H9 (cell line): Measurements from ENCODE around the gene RPL28. TPM values are rescaled to one million over a fixed set of nuclear protein-coding genes. Genes with fewer than 3 reads are reported as not detected.

Experiments used
- DNase-seq: peaks from one replicate; pipeline ENCODE4 v3.0.0-alpha.2; 2017
- H2AFZ ChIP-seq: one replicate; pipeline ENCODE4 v1.6.1; 2013; ENCODE audit warnings: mild to moderate bottlenecking, low read length, control low read depth, moderate library complexity
- H2AK5ac ChIP-seq: 2 replicates; pipeline ENCODE4 v1.6.1; 2013; ENCODE audit warnings: low read length, control low read depth, mixed read lengths; ENCODE audit not compliant: insufficient read length
- H2BK120ac ChIP-seq: one replicate; pipeline ENCODE4 v1.6.1; 2013; ENCODE audit warnings: low read depth, mild to moderate bottlenecking, low read length, control low read depth, inconsistent platforms; ENCODE audit not compliant: poor library complexity, severe bottlenecking
- H2BK12ac ChIP-seq: 2 replicates; pipeline ENCODE4 v1.6.1; 2013; ENCODE audit warnings: low read length, control low read depth, mixed read lengths, low read depth; ENCODE audit not compliant: insufficient read length
- H2BK15ac ChIP-seq: 2 replicates; pipeline ENCODE4 v1.6.1; 2013; ENCODE audit warnings: low read depth, low read length, control low read depth
- H2BK20ac ChIP-seq: one replicate; pipeline ENCODE4 v1.6.1; 2013; ENCODE audit warnings: low read depth, mild to moderate bottlenecking, low read length, control low read depth, inconsistent platforms; ENCODE audit not compliant: poor library complexity, severe bottlenecking
- H2BK5ac ChIP-seq: 2 replicates; pipeline ENCODE4 v1.6.1; 2013; ENCODE audit warnings: low read length, control low read depth, mixed read lengths; ENCODE audit not compliant: insufficient read length
- H3K14ac ChIP-seq: 2 replicates; pipeline ENCODE4 v1.6.1; 2013; ENCODE audit warnings: low read length, control low read depth; ENCODE audit not compliant: insufficient read depth
- H3K18ac ChIP-seq: 2 replicates; pipeline ENCODE4 v1.6.1; 2013; ENCODE audit warnings: low read depth, mild to moderate bottlenecking, mixed read lengths, low read length, control low read depth; ENCODE audit not compliant: insufficient read length
- H3K23ac ChIP-seq: 2 replicates; pipeline ENCODE4 v1.6.1; 2013; ENCODE audit warnings: low read length, control low read depth, mixed read lengths, low read depth; ENCODE audit not compliant: insufficient read length
- H3K23me2 ChIP-seq: 2 replicates; pipeline ENCODE4 v1.6.1; 2013; ENCODE audit warnings: low read depth, mild to moderate bottlenecking, mixed read lengths, low read length, control low read depth; ENCODE audit not compliant: insufficient read length, poor library complexity, severe bottlenecking
- H3K27ac ChIP-seq: 2 replicates; pipeline ENCODE4 v1.5.1; 2013; ENCODE audit warnings: low read length, control low read depth, mixed read lengths, low read depth; ENCODE audit not compliant: insufficient read length
- H3K27me3 ChIP-seq: 2 replicates; pipeline ENCODE4 v1.6.1; 2013; ENCODE audit warnings: low read length, control low read depth, inconsistent platforms; ENCODE audit not compliant: insufficient read depth
- H3K4ac ChIP-seq: 2 replicates; pipeline ENCODE4 v1.6.1; 2013; ENCODE audit warnings: low read depth, mild to moderate bottlenecking, control low read depth, inconsistent platforms, low read length, moderate library complexity
- H3K4me1 ChIP-seq: 2 replicates; pipeline ENCODE4 v1.6.1; 2013; ENCODE audit warnings: low read length, control low read depth, inconsistent platforms; ENCODE audit not compliant: insufficient read depth
- H3K4me2 ChIP-seq: 2 replicates; pipeline ENCODE4 v1.6.1; 2013; ENCODE audit warnings: low read length, control low read depth, mixed read lengths; ENCODE audit not compliant: insufficient read length, insufficient read depth
- H3K56ac ChIP-seq: 2 replicates; pipeline ENCODE4 v1.6.1; 2013; ENCODE audit warnings: low read depth, mild to moderate bottlenecking, mixed read lengths, low read length, control low read depth; ENCODE audit not compliant: insufficient read length
- H3K79me1 ChIP-seq: 2 replicates; pipeline ENCODE4 v1.6.1; 2013; ENCODE audit warnings: low read depth, mild to moderate bottlenecking, moderate library complexity, low read length, control low read depth, inconsistent platforms; ENCODE audit not compliant: insufficient read depth, poor library complexity, severe bottlenecking
- H3K79me2 ChIP-seq: 2 replicates; pipeline ENCODE4 v1.6.1; 2013; ENCODE audit warnings: low read length, control low read depth, inconsistent platforms; ENCODE audit not compliant: insufficient read depth
- H3K9ac ChIP-seq: 2 replicates; pipeline ENCODE4 v1.6.1; 2013; ENCODE audit warnings: low read length, control low read depth, mixed read lengths; ENCODE audit not compliant: insufficient read length; ENCODE audit errors: extremely low read depth
- H3K9me3 ChIP-seq: one replicate; pipeline ENCODE4 v1.6.1; 2013; ENCODE audit warnings: low read depth, low read length, inconsistent platforms; ENCODE audit not compliant: control insufficient read depth
- H3T11ph ChIP-seq: one replicate; pipeline ENCODE4 v1.6.1; 2013; ENCODE audit warnings: mild to moderate bottlenecking, low read length, control low read depth, inconsistent platforms
- H4K20me1 ChIP-seq: one replicate; pipeline ENCODE4 v1.6.1; 2013; ENCODE audit not compliant: control insufficient read depth, insufficient read length, insufficient read depth
- H4K5ac ChIP-seq: 2 replicates; pipeline ENCODE4 v1.6.1; 2013; ENCODE audit warnings: low read depth, mild to moderate bottlenecking, mixed read lengths, low read length, control low read depth; ENCODE audit not compliant: insufficient read length
- H4K8ac ChIP-seq: replicated peaks from 2 replicates; pipeline ENCODE4 v1.6.1; 2013; ENCODE audit warnings: low read length, control low read depth, mixed read lengths, low read depth; ENCODE audit not compliant: insufficient read length
- H4K91ac ChIP-seq: 2 replicates; pipeline ENCODE4 v1.6.1; 2013; ENCODE audit warnings: low read depth, mild to moderate bottlenecking, moderate library complexity, mixed read lengths, low read length, control low read depth; ENCODE audit not compliant: insufficient read length
- H3K27ac Mint-ChIP-seq, 3 experiments: 2 replicates in 2 of 3; 3 replicates in 1 of 3; pipeline ENCODE4 v1.8.0; 2020 to 2021; ENCODE audit warnings: mixed read lengths in 3 of 3, mild to moderate bottlenecking in 1 of 3, moderate library complexity in 1 of 3
- H3K27me3 Mint-ChIP-seq: 2 replicates; pipeline ENCODE4 v1.8.0; 2021; ENCODE audit warnings: low read depth, mild to moderate bottlenecking, moderate library complexity, mixed read lengths
- H3K36me3 Mint-ChIP-seq, 3 experiments: 2 replicates in 2 of 3; 3 replicates in 1 of 3; pipeline ENCODE4 v1.8.0; 2020 to 2021; ENCODE audit warnings: low read depth in 3 of 3, mixed read lengths in 3 of 3; ENCODE audit not compliant: insufficient read depth in 1 of 3
- H3K4me1 Mint-ChIP-seq, 2 experiments: 2 replicates each; pipeline ENCODE4 v1.8.0; 2020; ENCODE audit warnings: mixed read lengths in 2 of 2
- H3K4me3 Mint-ChIP-seq, 2 experiments: 2 replicates in 1 of 2; 3 replicates in 1 of 2; pipeline ENCODE4 v1.8.0; 2020 to 2021; ENCODE audit warnings: mild to moderate bottlenecking in 2 of 2, mixed read lengths in 2 of 2, moderate library complexity in 1 of 2
- H3K9me3 Mint-ChIP-seq, 2 experiments: 2 replicates in 1 of 2; 3 replicates in 1 of 2; pipeline ENCODE4 v1.8.0; 2020; ENCODE audit warnings: mild to moderate bottlenecking in 2 of 2, mixed read lengths in 2 of 2, moderate library complexity in 1 of 2
- CTCF ChIP-seq: fragments of 200-600 bp; sonication (generic); conservative IDR thresholded peaks from 3 replicates; pipeline ENCODE4 v1.8.0; 2021; ENCODE audit warnings: antibody characterized with exemption, mild to moderate bottlenecking
- WGBS: extraction: QIAGEN DNeasy Blood & Tissue Kit; methylation state at CpG from one replicate; pipeline ENCODE4 v1.1.7; 2013; ENCODE audit warnings: missing lambda C conversion rate, low lambda C conversion rate, mixed read lengths; ENCODE audit not compliant: insufficient read length; ENCODE audit errors: extremely low coverage; 5-methylcytosine and 5-hydroxymethylcytosine counted together
- total RNA-seq: library from RNA; stranded (reverse); gene quantifications from 2 replicates; pipeline ENCODE4 v1.2.1, GENCODE V29; 2021

The RPL28 gene
- total RNA-seq, 1 experiment from 2014 or later, result 2,076 TPM

DNA sequence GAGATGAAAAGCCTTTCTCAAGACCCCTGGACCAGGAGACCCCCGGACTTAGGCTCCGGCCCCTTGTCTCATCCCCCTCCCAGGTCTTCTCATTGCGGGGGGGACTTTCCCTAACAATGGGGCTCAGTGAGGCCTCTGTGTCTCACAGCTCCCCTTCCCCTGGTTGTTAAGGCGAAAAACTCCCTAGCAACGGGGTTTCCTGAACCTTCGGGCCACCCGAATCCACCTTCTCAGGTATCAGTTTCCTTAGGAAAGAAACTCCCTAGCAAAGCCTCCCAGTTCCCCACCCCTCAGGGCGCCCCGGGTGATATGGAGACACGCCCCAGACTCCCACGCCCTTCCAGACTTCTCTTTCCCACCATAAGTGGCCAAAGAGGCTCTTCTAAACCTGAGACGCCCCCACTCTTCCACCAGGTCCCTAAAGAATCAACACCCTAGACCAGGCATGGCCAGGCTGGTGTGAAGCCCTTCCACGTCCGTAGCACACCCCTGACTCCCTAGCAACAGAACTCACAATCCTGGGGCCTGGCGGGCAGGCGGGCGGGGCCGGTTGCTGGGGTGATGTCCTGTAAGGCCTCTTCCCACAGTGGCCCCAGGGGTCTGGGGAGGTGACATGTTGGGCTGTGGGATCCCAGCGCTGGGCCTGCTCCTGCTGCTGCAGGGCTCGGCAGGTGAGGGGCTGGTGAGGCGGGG, 9.3 kb upstream of the RPL28 start, which contains the start of gene TMEM190:
Gene TMEM190, plus strand, starts transcription at position 586 of the 693 bp plus-strand sequence. Its CDS starts 28 bp downstream, at position 614.
- peak within 1 kb of the TSS; percentile 84 for H3K18ac ChIP-seq
- H3K27me3 ChIP-seq, result no peaks in the 10 kb centered on the region; the same call in 1 of the 2 replicates
- Mint-ChIP-seq H3K27me3 (peaks cover 69% of the 10 kb centered on the region), H3K27ac (peak within 1 kb of the TSS in 2 of 3 experiments; percentile 82 to 90; a peak in 4 of 7 replicates), H3K9me3 (no peaks in the 10 kb centered on the region), H3K4me3 (peak within 1 kb of the TSS; percentile 61 to 62), H3K36me3 (peaks cover 0 to 4% (median under 1%) of the 10 kb centered on the region in 3 experiments; a peak in 4 of 7 replicates), H3K4me1 (peaks cover 38 to 54% of the 10 kb centered on the region in 2 experiments)
- H2BK12ac ChIP-seq, result no peak within 1 kb of the TSS
- no CpG with 5 or more reads among the region's 21 CpGs for WGBS
- TF ChIP-seq CTCF, result no peak
- H3K56ac ChIP-seq, result no peak within 1 kb of the TSS
- H3K23me2 ChIP-seq, result peaks cover 7% of the 10 kb centered on the region
- H3K27ac ChIP-seq, result no peak within 1 kb of the TSS
- H4K8ac ChIP-seq, result no peak within 1 kb of the TSS
- no peak within 1 kb of the TSS for H4K91ac ChIP-seq
- no peak within 1 kb of the TSS for H2AK5ac ChIP-seq
- no peaks in the 10 kb centered on the region for H4K20me1 ChIP-seq
- no peak within 1 kb of the TSS for H2BK20ac ChIP-seq
- no peak within 1 kb of the TSS for H2AFZ ChIP-seq
- no peak within 1 kb of the TSS for H2BK15ac ChIP-seq
- no peak within 1 kb of the TSS for H3K9ac ChIP-seq
- H2BK120ac ChIP-seq, result no peak within 1 kb of the TSS
- H3K9me3 ChIP-seq, result no peaks in the 10 kb centered on the region
- H2BK5ac ChIP-seq, result no peak within 1 kb of the TSS
- DNase-seq, result peak; percentile 71
- no peak within 1 kb of the TSS for H3K4ac ChIP-seq
- H3K14ac ChIP-seq, result peak within 1 kb of the TSS; percentile 75
- H3K4me2 ChIP-seq, result peak within 1 kb of the TSS; percentile 50
- no peak within 1 kb of the TSS for H3K23ac ChIP-seq
- H3K79me2 ChIP-seq, result no peaks in the 10 kb centered on the region
- H3K79me1 ChIP-seq, result no peaks in the 10 kb centered on the region
- no peaks in the 10 kb centered on the region; the same call in 1 of the 2 replicates for H3K4me1 ChIP-seq
- H4K5ac ChIP-seq, result no peak within 1 kb of the TSS
- H3T11ph ChIP-seq, result no peak within 1 kb of the TSS
